K562 (cell line): ENCODE data around the gene MSMO1.

ENCODE experiments used
- CTCF ChIP-seq, 3 experiments: IDR thresholded peaks in 2 of 3; conservative IDR thresholded peaks in 1 of 3; 2 replicates each; pipeline ENCODE4 v1.5.1; 2011 to 2012; ENCODE audit warnings: low read length in 3 of 3, mild to moderate bottlenecking in 3 of 3, control low read depth in 2 of 3, improper control_type of control experiment in 1 of 3, inconsistent platforms in 1 of 3, low read depth in 1 of 3, mixed read lengths in 1 of 3, moderate library complexity in 1 of 3; ENCODE audit not compliant: insufficient read depth in 2 of 3
- E2F1 ChIP-seq: sonication (generic); formaldehyde crosslinking; IDR thresholded peaks from 2 replicates; pipeline ENCODE4 v1.8.1; 2023; ENCODE audit warnings: mild to moderate bottlenecking, missing genetic modification reagents, moderate library complexity
- FOXK2 ChIP-seq, 2 experiments: fragments of 450-650 bp; IDR thresholded peaks in 1 of 2; conservative IDR thresholded peaks in 1 of 2; 2 replicates each; pipeline ENCODE4 v1.6.1; 2016; ENCODE audit warnings: low read depth in 2 of 2, mild to moderate bottlenecking in 1 of 2
- KAT7 ChIP-seq: sonication (generic); formaldehyde crosslinking; IDR thresholded peaks from 2 replicates; pipeline ENCODE4 v1.8.0; 2022; ENCODE audit warnings: missing genetic modification reagents, mild to moderate bottlenecking, borderline replicate concordance
- NRF1 ChIP-seq, 2 experiments: fragments of 450-650 bp; IDR thresholded peaks in 1 of 2; conservative IDR thresholded peaks in 1 of 2; 2 replicates each; pipeline ENCODE4 v1.6.1; 2014; ENCODE audit warnings: mild to moderate bottlenecking in 2 of 2
- POLR2AphosphoS2 ChIP-seq: IDR thresholded peaks from 2 replicates; pipeline ENCODE4 v1.6.1; 2012; ENCODE audit warnings: low read length, improper control_type of control experiment
- PTTG1 ChIP-seq: fragments of 450-650 bp; IDR thresholded peaks from 2 replicates; pipeline ENCODE4 v1.6.1; 2016; ENCODE audit warnings: low read depth, mild to moderate bottlenecking, missing genetic modification characterization, missing compliant biosample characterization
- RERE ChIP-seq: sonication (generic); formaldehyde crosslinking; IDR thresholded peaks from 2 replicates; pipeline ENCODE4 v1.8.0; 2023; ENCODE audit warnings: missing genetic modification reagents, mild to moderate bottlenecking, borderline replicate concordance
- REST ChIP-seq, 2 experiments: fragments of 450-650 bp; formaldehyde crosslinking in 1 of 2; IDR thresholded peaks; 2 replicates each; pipeline versions ENCODE4 v1.4.0 to v1.6.1; 2014 to 2020; ENCODE audit warnings: mild to moderate bottlenecking in 2 of 2, borderline replicate concordance in 1 of 2, low read depth in 1 of 2
- RFX5 ChIP-seq: IDR thresholded peaks from 2 replicates; pipeline ENCODE4 v1.6.1; 2011; ENCODE audit warnings: low read depth, mild to moderate bottlenecking, improper control_type of control experiment, low read length
- ZKSCAN8 ChIP-seq: fragments of 200-800 bp; sonication (Bioruptor generic); IDR thresholded peaks from 2 replicates; pipeline ENCODE4 v1.6.1; 2016; ENCODE audit warnings: missing genetic modification characterization, missing compliant biosample characterization

GRCh38 chr4:165324236-165324917 is 3.1 kb upstream of the MSMO1 start:
- no peak for TF ChIP-seq POLR2AphosphoS2
- no peak for TF ChIP-seq RERE (CRISPR knock-in tag)
- TF ChIP-seq NRF1 (conservative IDR thresholded peaks at IDR 0.05 in 1 of 2, IDR thresholded peaks at IDR 0.05 in 1 of 2), result no peak
- TF ChIP-seq KAT7, result no peak
- TF ChIP-seq CTCF (IDR thresholded peaks at IDR 0.05 in 2 of 3, conservative IDR thresholded peaks at IDR 0.05 in 1 of 3; ENCODE audit: insufficient read depth in 2 of 3, low read depth in 1 of 3, low read length in 3 of 3), result peak in 2 of 3 experiments; percentile 16; a peak in 1 of 6 replicates
- no peak for TF ChIP-seq RFX5
- no peak for TF ChIP-seq E2F1 (CRISPR knock-in tag)
- no peak for TF ChIP-seq FOXK2 (conservative IDR thresholded peaks at IDR 0.05 in 1 of 2, IDR thresholded peaks at IDR 0.05 in 1 of 2; ENCODE audit: low read depth in 2 of 2)
- TF ChIP-seq REST (IDR thresholded peaks at IDR 0.05; ENCODE audit: borderline replicate concordance), result no peak
- TF ChIP-seq REST (CRISPR knock-in tag; IDR thresholded peaks at IDR 0.05; ENCODE audit: low read depth), result no peak
- TF ChIP-seq PTTG1, result no peak
- no peak for TF ChIP-seq ZKSCAN8 (CRISPR knock-in tag)
